Kidney (tissue), 22 donors: ENCODE measurements around the gene CDS2. TPM values are rescaled to one million over a fixed set of nuclear protein-coding genes. Genes with fewer than 3 reads are reported as not detected.

ENCODE experiments used
- DNase-seq, 5 donors: peaks; one replicate each; pipeline ENCODE4 v3.0.0-alpha.2; 2013 to 2020
- FAIRE-seq: peaks from 2 replicates; lab custom pipeline; 2012; peaks lifted over from hg19 to GRCh38; lab: Jason Lieb, UNC
- H3K27ac ChIP-seq, 2 donors: one replicate each; pipeline ENCODE4 v1.7.0; 2013; ENCODE audit warnings: low read depth in 2 of 2, low read length in 2 of 2, inconsistent platforms in 1 of 2
- H3K27me3 ChIP-seq: one replicate; pipeline ENCODE4 v1.7.1; 2013; ENCODE audit warnings: low read length, inconsistent platforms; ENCODE audit not compliant: control insufficient read depth, insufficient read depth
- H3K36me3 ChIP-seq, 3 donors: one replicate each; pipeline versions ENCODE4 v1.7.0 to v1.7.1; 2013; ENCODE audit warnings: low read length in 3 of 3, control low read depth in 1 of 3, inconsistent platforms in 1 of 3; ENCODE audit not compliant: insufficient read depth in 3 of 3, control insufficient read depth in 2 of 3
- H3K4me1 ChIP-seq, 3 donors: one replicate each; pipeline versions ENCODE4 v1.7.0 to v1.7.1; 2013; ENCODE audit warnings: low read length in 3 of 3, inconsistent platforms in 1 of 3, low read depth in 1 of 3; ENCODE audit not compliant: control insufficient read depth in 2 of 3, insufficient read depth in 2 of 3
- H3K4me3 ChIP-seq, 3 donors: one replicate each; pipeline versions ENCODE4 v1.7.0 to v1.8.1; 2013; ENCODE audit warnings: low read length in 3 of 3, control low read depth in 1 of 3, inconsistent platforms in 1 of 3
- H3K9ac ChIP-seq, 3 donors: one replicate each; pipeline versions ENCODE4 v1.7.0 to v1.7.1; 2013; ENCODE audit warnings: low read length in 3 of 3, control low read depth in 1 of 3, inconsistent platforms in 1 of 3
- H3K9me3 ChIP-seq, 3 donors: one replicate each; pipeline versions ENCODE4 v1.7.0 to v1.7.1; 2013; ENCODE audit warnings: low read length in 3 of 3, control low read depth in 1 of 3, inconsistent platforms in 1 of 3; ENCODE audit not compliant: control insufficient read depth in 2 of 3, insufficient read depth in 1 of 3
- intact Hi-C: fragments of 100-400 bp; cut with DNase I; formaldehyde crosslinking; loops from one replicate; pipeline ENCODE4 v1.11.1; 2022
- long read RNA-seq, 10 donors: library from polyadenylated mRNA in 1 of 10; unstranded in 1 of 10; transcript quantifications; one replicate each; pipeline ENCODE4 v2.0.0 and lab custom pipeline, GENCODE V29; 2021 to 2026
- polyA plus RNA-seq: library from polyadenylated mRNA; stranded (reverse); fragments of 350-450 nt; fragmentation: Illumina TruSeq; extraction: RNeasy Lipid Tissue Mini Kit (QIAGEN cat#74804); gene quantifications from one replicate; pipeline ENCODE4 v1.2.3, GENCODE V29; 2014; ENCODE audit warnings: low read depth, low replicate concordance; ENCODE audit not compliant: insufficient read depth
- total RNA-seq: library from RNA; stranded (reverse); fragmentation: NEBNext Ultra II Directional; extraction: Animal tissue kit (Norgen Biotek cat#: 25700); gene quantifications from one replicate; pipeline ENCODE4 v1.2.1, GENCODE V29; 2021
- TF ChIP-seq, protein P1 (sequence below): IDR thresholded peaks from 3 replicates; pipeline ENCODE4 v1.5.1; 2012; ENCODE audit warnings: mild to moderate bottlenecking, moderate library complexity, borderline replicate concordance; ENCODE audit not compliant: insufficient read depth; ENCODE audit errors: extremely low read depth
- donor health status: control.
- donor health status: control.
- donor health status: control.
- donor health status: control.
- donor health status: control.
- donor health status: DM: yes; HTN: yes; CAD: no.
- donor health status: Normal renal cell carcinoma (clear cell type).

Gene CDS2
- 67.9 TPM for total RNA-seq
- polyA plus RNA-seq, result 19.9 TPM
- long read RNA-seq, donor 1, full-length matches to known transcripts, result 3 of 9 reads
- long read RNA-seq, donor 1, partial matches to known transcripts, result 6 of 9 reads
- long read RNA-seq, donor 1, other reads (novel, unspliced or antisense), result 0 of 9 reads
- long read RNA-seq, donor 2, full-length matches to known transcripts, result 13 of 13 reads
- long read RNA-seq, donor 2, partial matches to known transcripts, result 0 of 13 reads
- long read RNA-seq, donor 2, other reads (novel, unspliced or antisense), result 0 of 13 reads
- long read RNA-seq, donor 3, full-length matches to known transcripts, result 11 of 11 reads
- long read RNA-seq, donor 3, partial matches to known transcripts, result 0 of 11 reads
- long read RNA-seq, donor 3, other reads (novel, unspliced or antisense), result 0 of 11 reads
- long read RNA-seq, donor 4, full-length matches to known transcripts, result 8 of 8 reads
- long read RNA-seq, donor 4, partial matches to known transcripts, result 0 of 8 reads
- long read RNA-seq, donor 4, other reads (novel, unspliced or antisense), result 0 of 8 reads
- long read RNA-seq, donor 5, full-length matches to known transcripts, result 1 of 1 reads
- long read RNA-seq, donor 5, partial matches to known transcripts, result 0 of 1 reads
- long read RNA-seq, donor 5, other reads (novel, unspliced or antisense), result 0 of 1 reads
- long read RNA-seq, donor 6, full-length matches to known transcripts, result 2 of 2 reads
- long read RNA-seq, donor 6, partial matches to known transcripts, result 0 of 2 reads
- long read RNA-seq, donor 6, other reads (novel, unspliced or antisense), result 0 of 2 reads
- long read RNA-seq, donor 7, full-length matches to known transcripts, result 29 of 48 reads
- long read RNA-seq, donor 7, partial matches to known transcripts, result 4 of 48 reads
- long read RNA-seq, donor 7, other reads (novel, unspliced or antisense), result 15 of 48 reads
- long read RNA-seq, donor 8, full-length matches to known transcripts, result 4 of 4 reads
- long read RNA-seq, donor 8, partial matches to known transcripts, result 0 of 4 reads
- long read RNA-seq, donor 8, other reads (novel, unspliced or antisense), result 0 of 4 reads
- long read RNA-seq, donor 9, full-length matches to known transcripts, result 5 of 5 reads
- long read RNA-seq, donor 9, partial matches to known transcripts, result 0 of 5 reads
- long read RNA-seq, donor 9, other reads (novel, unspliced or antisense), result 0 of 5 reads
- long read RNA-seq, donor 10, full-length matches to known transcripts, result 8 of 16 reads
- long read RNA-seq, donor 10, partial matches to known transcripts, result 8 of 16 reads
- long read RNA-seq, donor 10, other reads (novel, unspliced or antisense), result 0 of 16 reads

DNA sequence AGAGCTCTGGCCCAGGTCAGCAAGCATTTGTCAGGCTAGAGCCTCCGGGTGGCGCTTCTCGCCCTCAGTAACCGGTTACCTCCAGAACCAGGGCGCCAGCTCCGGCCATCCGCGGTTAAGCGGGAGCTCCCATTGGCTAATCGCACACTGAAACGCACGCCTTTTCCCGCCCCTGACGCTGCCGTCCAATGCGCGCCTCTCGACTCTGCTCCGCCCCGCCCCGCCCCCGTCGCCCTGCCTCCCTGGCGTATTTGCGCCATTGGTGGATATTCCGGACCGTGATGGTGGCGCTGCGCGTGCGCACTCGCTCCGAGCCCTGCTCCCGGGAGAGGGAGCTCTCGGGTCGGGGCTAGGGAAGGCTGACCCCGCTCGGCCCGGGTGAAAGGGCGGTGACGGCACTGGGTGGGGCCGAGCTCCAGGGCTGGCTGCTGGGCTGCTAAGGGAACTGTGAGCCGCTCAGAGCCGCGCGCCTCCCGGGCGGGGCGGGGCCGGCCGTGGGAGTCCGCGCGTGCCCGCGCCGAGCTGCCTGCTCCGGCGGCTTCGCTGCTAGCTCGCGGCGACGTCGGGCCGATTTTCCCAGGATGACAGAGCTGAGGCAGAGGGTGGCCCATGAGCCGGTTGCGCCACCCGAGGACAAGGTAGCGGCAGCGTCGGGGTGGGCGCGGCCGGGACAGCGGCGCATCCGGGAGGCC, at the start of gene CDS2:
Gene CDS2, plus strand, starts transcription at position 497 of the 692 bp plus-strand sequence. Its CDS starts 85 bp downstream, at position 582.
- intact Hi-C loops, result no loop called here
- FAIRE-seq (peak; percentile 77), DNase-seq (peak; percentile 99 to 100 (median 100))
- no peaks in the 10 kb centered on the region for H3K27me3 ChIP-seq
- H3K27ac ChIP-seq, result peak within 1 kb of the TSS; percentile 91 to 97
- H3K36me3 ChIP-seq, result no peaks in the 10 kb centered on the region
- peak within 1 kb of the TSS; percentile 87 to 99 (median 98) for H3K9ac ChIP-seq
- peaks cover 0 to 15% (median 7%) of the 10 kb centered on the region in 3 donors for H3K4me1 ChIP-seq
- H3K9me3 ChIP-seq, result no peaks in the 10 kb centered on the region
- H3K4me3 ChIP-seq, result peak within 1 kb of the TSS; percentile 94 to 97 (median 97)
- TF ChIP-seq, protein P1, sequence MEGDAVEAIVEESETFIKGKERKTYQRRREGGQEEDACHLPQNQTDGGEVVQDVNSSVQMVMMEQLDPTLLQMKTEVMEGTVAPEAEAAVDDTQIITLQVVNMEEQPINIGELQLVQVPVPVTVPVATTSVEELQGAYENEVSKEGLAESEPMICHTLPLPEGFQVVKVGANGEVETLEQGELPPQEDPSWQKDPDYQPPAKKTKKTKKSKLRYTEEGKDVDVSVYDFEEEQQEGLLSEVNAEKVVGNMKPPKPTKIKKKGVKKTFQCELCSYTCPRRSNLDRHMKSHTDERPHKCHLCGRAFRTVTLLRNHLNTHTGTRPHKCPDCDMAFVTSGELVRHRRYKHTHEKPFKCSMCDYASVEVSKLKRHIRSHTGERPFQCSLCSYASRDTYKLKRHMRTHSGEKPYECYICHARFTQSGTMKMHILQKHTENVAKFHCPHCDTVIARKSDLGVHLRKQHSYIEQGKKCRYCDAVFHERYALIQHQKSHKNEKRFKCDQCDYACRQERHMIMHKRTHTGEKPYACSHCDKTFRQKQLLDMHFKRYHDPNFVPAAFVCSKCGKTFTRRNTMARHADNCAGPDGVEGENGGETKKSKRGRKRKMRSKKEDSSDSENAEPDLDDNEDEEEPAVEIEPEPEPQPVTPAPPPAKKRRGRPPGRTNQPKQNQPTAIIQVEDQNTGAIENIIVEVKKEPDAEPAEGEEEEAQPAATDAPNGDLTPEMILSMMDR, result peak; percentile 74

DNA sequence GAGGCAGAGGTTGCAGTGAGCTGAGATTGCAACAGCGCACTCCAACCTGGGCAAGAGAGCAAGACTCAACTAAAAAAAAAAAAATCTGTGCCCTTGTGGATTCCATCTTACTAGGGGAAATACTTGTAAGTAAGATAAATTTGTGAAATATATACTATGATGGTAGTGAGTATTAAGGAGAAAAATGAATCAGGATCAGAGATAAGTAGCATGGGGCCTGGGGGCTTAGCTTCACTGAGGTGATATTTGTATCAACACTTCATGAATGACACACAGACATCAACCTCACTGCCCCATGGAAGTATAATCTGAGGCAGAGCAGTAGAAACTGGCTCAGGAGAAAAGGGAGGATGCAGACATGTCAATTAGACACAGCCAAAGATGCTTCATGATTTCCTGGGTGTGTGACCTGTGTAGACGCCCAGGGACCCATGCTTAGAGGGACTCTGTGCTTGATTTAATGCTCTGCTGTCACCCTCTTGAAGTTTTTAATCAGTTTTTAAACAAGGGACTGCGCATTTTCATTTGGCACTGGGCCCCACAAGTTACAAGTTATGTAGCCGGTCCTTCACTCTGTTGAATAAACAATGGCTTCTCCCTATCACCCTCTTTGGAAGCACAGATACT, 48.9 kb upstream of the CDS2 start:
- intact Hi-C loops, result no loop called here
- no peak overlapping the region for H3K9ac ChIP-seq
- DNase-seq (no peak), FAIRE-seq (no peak)
- H3K27ac ChIP-seq, result peak overlapping the region in 1 of 2 donors; percentile 90
- TF ChIP-seq, protein P1, result no peak
- H3K4me1 ChIP-seq, result no peaks in the 10 kb centered on the region
- peak overlapping the region in 2 of 3 donors; percentile 12 to 46 for H3K4me3 ChIP-seq
- no peaks in the 10 kb centered on the region for H3K9me3 ChIP-seq
- H3K36me3 ChIP-seq, result no peaks in the 10 kb centered on the region
- no peaks in the 10 kb centered on the region for H3K27me3 ChIP-seq
